Measurements from ENCODE around the gene SETD1A. TPM values are rescaled to one million over a fixed set of nuclear protein-coding genes. Genes with fewer than 3 reads are reported as not detected.
A peak's percentile ranks its signal among the peaks of the same experiment; 100 is the strongest.

The SETD1A gene
- total and polyA plus RNA-seq, 2 donors from 2014 or later = 4.8 to 18.8 TPM

- Histone ChIP-seq H3K27me3 (ENCODE audit: control insufficient read depth, insufficient read depth, low read length) (no peaks in the 10 kb centered on the region), H3K4me3 (ENCODE audit: low read length in 3 of 3) (peak within 1 kb of the TSS; percentile 88 to 97 (median 94)), H3K27ac (ENCODE audit: low read depth in 2 of 2, low read length in 2 of 2) (peak within 1 kb of the TSS; percentile 96 to 98), H3K4me1 (ENCODE audit: control insufficient read depth in 2 of 3, insufficient read depth in 2 of 3, low read depth in 1 of 3, low read length in 3 of 3) (peaks cover 0 to 4% (median 2%) of the 10 kb centered on the region in 3 donors), H3K36me3 (ENCODE audit: control insufficient read depth in 2 of 3, insufficient read depth in 3 of 3, low read length in 3 of 3) (no peaks in the 10 kb centered on the region), H3K9me3 (ENCODE audit: control insufficient read depth in 2 of 3, insufficient read depth in 1 of 3, low read length in 3 of 3) (no peaks in the 10 kb centered on the region), H3K9ac (ENCODE audit: low read length in 3 of 3) (peak within 1 kb of the TSS; percentile 34 to 93 (median 87))
- FAIRE-seq = no peak
- DNase-seq = peak in 2 of 5 donors; percentile 91 to 94
- intact Hi-C loops (cut with DNase I) = no loop called here
- no peak for TF ChIP-seq CTCF (IDR thresholded peaks at IDR 0.05; ENCODE audit: borderline replicate concordance, extremely low read depth, insufficient read depth)
Observed at GRCh38 chr16:30923554-30924075, 33.9 kb upstream of the SETD1A start, which contains the start of gene FBXL19. Gene FBXL19, plus strand, starts transcription at chr16:30923572. Its CDS starts 2,183 bp downstream, at chr16:30925755.

GRCh38 chr16:30924076-30924912 is 33.3 kb upstream of the SETD1A start:
- intact Hi-C loops (cut with DNase I) = no loop called here
- H3K9ac ChIP-seq (ENCODE audit: low read length in 3 of 3) = peak overlapping the region in 1 of 3 donors; percentile 12
- FAIRE-seq = no peak

GRCh38 chr16:30924913-30925631 is 32.5 kb upstream of the SETD1A start:
- Histone ChIP-seq H3K4me1 (ENCODE audit: control insufficient read depth in 2 of 3, insufficient read depth in 2 of 3, low read depth in 1 of 3, low read length in 3 of 3) (peaks cover 0 to 4% (median 2%) of the 10 kb centered on the region in 3 donors), H3K9me3 (ENCODE audit: control insufficient read depth in 2 of 3, insufficient read depth in 1 of 3, low read length in 3 of 3) (no peaks in the 10 kb centered on the region), H3K36me3 (ENCODE audit: control insufficient read depth in 2 of 3, insufficient read depth in 3 of 3, low read length in 3 of 3) (no peaks in the 10 kb centered on the region), H3K27me3 (ENCODE audit: control insufficient read depth, insufficient read depth, low read length) (no peaks in the 10 kb centered on the region), H3K9ac (ENCODE audit: low read length in 3 of 3) (peak overlapping the region in 1 of 3 donors; percentile 12), H3K27ac (ENCODE audit: low read depth in 2 of 2, low read length in 2 of 2) (no peak overlapping the region), H3K4me3 (ENCODE audit: low read length in 3 of 3) (peak overlapping the region in 1 of 3 donors; percentile 25)
- FAIRE-seq = no peak
- peak in 1 of 5 donors; percentile 61 for DNase-seq
- no peak for TF ChIP-seq CTCF (IDR thresholded peaks at IDR 0.05; ENCODE audit: borderline replicate concordance, extremely low read depth, insufficient read depth)
- intact Hi-C loops (cut with DNase I) = no loop called here

More at GRCh38 chr16:30924076-30924912, 33.3 kb upstream of the SETD1A start:
- Histone ChIP-seq H3K9me3 (ENCODE audit: control insufficient read depth in 2 of 3, insufficient read depth in 1 of 3, low read length in 3 of 3) (no peaks in the 10 kb centered on the region), H3K36me3 (ENCODE audit: control insufficient read depth in 2 of 3, insufficient read depth in 3 of 3, low read length in 3 of 3) (no peaks in the 10 kb centered on the region), H3K27me3 (ENCODE audit: control insufficient read depth, insufficient read depth, low read length) (no peaks in the 10 kb centered on the region), H3K27ac (ENCODE audit: low read depth in 2 of 2, low read length in 2 of 2) (no peak overlapping the region), H3K4me3 (ENCODE audit: low read length in 3 of 3) (peak overlapping the region in 2 of 3 donors; percentile 25 to 48), H3K4me1 (ENCODE audit: control insufficient read depth in 2 of 3, insufficient read depth in 2 of 3, low read depth in 1 of 3, low read length in 3 of 3) (peaks cover 0 to 4% (median 2%) of the 10 kb centered on the region in 3 donors)
- no peak for TF ChIP-seq CTCF (IDR thresholded peaks at IDR 0.05; ENCODE audit: borderline replicate concordance, extremely low read depth, insufficient read depth)
- DNase-seq = peak in 3 of 5 donors; percentile 54 to 87 (median 85)

Data from kidney (tissue), 14 donors.